CD4-positive, alpha-beta memory T cell (primary cell): ENCODE data around the gene TPSB2. TPM values are rescaled to one million over a fixed set of nuclear protein-coding genes. Genes with fewer than 3 reads are reported as not detected.
"Not testable (repeated sequence)": the region's sequence is repeated elsewhere in the genome, so short reads cannot be mapped to it uniquely, and the experiment has no call there.

Source experiments
- CTCF ChIA-PET: fragments of 350-600 bp; sonication (Branson Sonifier 250); formaldehyde crosslinking; loops from one replicate; lab custom pipeline; 2021; ENCODE audit warnings: inconsistent platforms; ENCODE audit not compliant: partially characterized antibody; lab: Charles Lee
- POLR2A ChIA-PET: fragments of 350-600 bp; sonication (Branson Sonifier 250); formaldehyde crosslinking; loops from one replicate; lab custom pipeline; 2021; ENCODE audit not compliant: partially characterized antibody; lab: Charles Lee
- DNase-seq, 5 donors: peaks; one replicate each; pipeline versions ENCODE4 v3.0.0 to v3.0.0-alpha.2; 2020 to 2022; ENCODE audit warnings: mixed read lengths in 1 of 5
- H3K27ac ChIP-seq: one replicate; pipeline ENCODE4 v1.7.0; 2013; ENCODE audit warnings: low read depth, low read length
- H3K27me3 ChIP-seq: 2 replicates; pipeline ENCODE4 v1.7.0; 2013; ENCODE audit warnings: mild to moderate bottlenecking, low read length, moderate library complexity; ENCODE audit not compliant: insufficient read depth
- H3K36me3 ChIP-seq: 2 replicates; pipeline ENCODE4 v1.7.0; 2013; ENCODE audit warnings: mild to moderate bottlenecking, low read length, moderate library complexity; ENCODE audit not compliant: insufficient read depth
- H3K4me1 ChIP-seq: 2 replicates; pipeline ENCODE4 v1.7.0; 2013; ENCODE audit warnings: mild to moderate bottlenecking, low read length, moderate library complexity; ENCODE audit not compliant: insufficient read depth
- H3K4me3 ChIP-seq, 2 donors: one replicate each; pipeline ENCODE4 v1.7.0; 2013; ENCODE audit warnings: low read length in 2 of 2, mild to moderate bottlenecking in 1 of 2
- H3K9me3 ChIP-seq, 2 donors: one replicate each; pipeline ENCODE4 v1.7.0; 2013; ENCODE audit warnings: low read length in 2 of 2, control low read depth in 1 of 2; ENCODE audit not compliant: control insufficient read depth in 1 of 2
- H3K27ac Mint-ChIP-seq, 7 donors: one replicate each; pipeline ENCODE4 v1.8.0; 2020 to 2021; ENCODE audit warnings: mixed read lengths in 7 of 7, mild to moderate bottlenecking in 6 of 7, inconsistent platforms in 3 of 7, moderate library complexity in 3 of 7
- H3K27me3 Mint-ChIP-seq, 2 donors: one replicate each; pipeline ENCODE4 v1.8.0; 2020 to 2021; ENCODE audit warnings: mixed read lengths in 2 of 2
- H3K36me3 Mint-ChIP-seq, 2 donors: one replicate each; pipeline ENCODE4 v1.8.0; 2020 to 2021; ENCODE audit warnings: mixed read lengths in 2 of 2, inconsistent platforms in 1 of 2, mild to moderate bottlenecking in 1 of 2
- H3K4me1 Mint-ChIP-seq, 4 donors: one replicate each; pipeline ENCODE4 v1.8.0; 2020 to 2021; ENCODE audit warnings: mixed read lengths in 4 of 4, mild to moderate bottlenecking in 1 of 4
- H3K4me3 Mint-ChIP-seq, 8 donors: one replicate each; pipeline ENCODE4 v1.8.0; 2020 to 2021; ENCODE audit warnings: mixed read lengths in 8 of 8, mild to moderate bottlenecking in 7 of 8, moderate library complexity in 6 of 8, inconsistent platforms in 3 of 8
- H3K9me3 Mint-ChIP-seq, 8 donors: one replicate each; pipeline ENCODE4 v1.8.0; 2020 to 2021; ENCODE audit warnings: mixed read lengths in 8 of 8, mild to moderate bottlenecking in 5 of 8, inconsistent platforms in 3 of 8, moderate library complexity in 1 of 8
- intact Hi-C: fragments of 100-400 bp; cut with micrococcal nuclease; formaldehyde crosslinking; loops from one replicate; pipeline ENCODE4 v1.15.1; 2023
- polyA plus RNA-seq, 2 donors: library from polyadenylated mRNA; unstranded; fragments of 300-500 nt; fragmentation: Illumina TruSeq; gene quantifications; one replicate each; pipeline ENCODE4 v1.2.3, GENCODE V29; 2021
- total RNA-seq, 2 experiments: library from RNA; stranded (reverse); gene quantifications; one replicate each; pipeline ENCODE4 v1.2.3, GENCODE V29; 2021

TPSB2 gene
- total RNA-seq = not detected
- not detected for polyA plus RNA-seq

- H3K4me3 ChIP-seq, CTCF ChIA-PET, H3K4me3 Mint-ChIP-seq, H3K4me1 ChIP-seq, H3K27ac ChIP-seq, DNase-seq, H3K9me3 Mint-ChIP-seq, H3K27ac Mint-ChIP-seq, POLR2A ChIA-PET, H3K9me3 ChIP-seq, H3K27me3 ChIP-seq, H3K36me3 Mint-ChIP-seq, H3K27me3 Mint-ChIP-seq, H3K4me1 Mint-ChIP-seq, intact Hi-C loops, H3K36me3 ChIP-seq: not testable (repeated sequence)
Observed at GRCh38 chr16:1230084-1230470, at the start of gene TPSB2. Gene TPSB2, minus strand, starts transcription at chr16:1230184. Its CDS starts 233 bp downstream, at chr16:1229951.

DNA sequence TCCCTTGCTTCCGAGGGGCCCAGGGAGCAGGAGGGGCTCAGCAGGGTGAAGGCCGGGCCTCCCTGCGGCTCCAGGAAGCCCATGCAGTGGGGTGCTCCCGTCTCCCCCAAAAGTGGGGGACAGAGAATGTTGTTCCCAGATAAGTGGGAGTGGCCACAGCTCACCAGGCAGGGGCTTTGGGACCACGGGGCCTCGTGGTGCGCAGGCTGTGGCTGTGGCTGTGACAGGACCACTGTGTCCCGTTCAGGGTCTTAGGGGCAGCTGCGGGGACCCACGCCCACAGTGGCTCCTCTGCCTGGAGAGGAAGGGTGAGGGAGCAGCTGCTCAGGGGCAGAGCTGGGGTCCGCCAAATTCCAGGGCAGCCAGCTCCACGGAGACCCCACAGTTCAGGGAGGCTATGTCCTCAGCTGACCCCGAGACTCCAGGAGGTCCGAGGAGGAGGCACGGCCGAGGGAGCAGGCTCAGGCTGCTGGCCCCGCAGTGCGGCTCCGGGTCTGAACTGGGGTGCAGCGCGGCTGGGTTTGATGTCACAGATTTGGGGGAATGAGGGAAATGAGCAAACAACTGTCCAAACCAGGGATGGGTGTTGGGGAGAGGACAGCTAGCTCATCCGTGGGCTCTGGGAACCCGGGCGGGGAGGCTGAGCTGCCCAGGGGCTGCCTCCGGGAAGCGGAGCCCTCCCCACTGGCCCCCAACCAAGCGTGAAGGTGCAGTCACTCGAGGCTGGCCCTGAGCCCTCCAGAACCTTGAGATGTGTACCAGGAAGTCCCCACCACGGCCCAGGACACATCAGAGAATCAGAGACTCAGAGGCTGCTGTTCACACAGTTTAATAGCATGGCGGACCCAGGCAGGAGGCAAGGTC, 49.3 kb upstream of the TPSB2 start:
- Mint-ChIP-seq H3K4me3 (no peak overlapping the region), H3K4me1 (no peaks in the 10 kb centered on the region), H3K27me3 (peaks cover 9 to 11% of the 10 kb centered on the region in 2 donors), H3K27ac (no peak overlapping the region), H3K9me3 (no peaks in the 10 kb centered on the region), H3K36me3 (no peaks in the 10 kb centered on the region)
- Histone ChIP-seq H3K27ac (no peak overlapping the region), H3K27me3 (no peaks in the 10 kb centered on the region), H3K9me3 (no peaks in the 10 kb centered on the region), H3K36me3 (no peaks in the 10 kb centered on the region), H3K4me1 (no peaks in the 10 kb centered on the region), H3K4me3 (no peak overlapping the region)
- DNase-seq = no peak
- CTCF ChIA-PET = no interaction called here
- POLR2A ChIA-PET = no interaction called here
- intact Hi-C loops = no loop called here

- Histone ChIP-seq H3K4me3 (no peak overlapping the region), H3K27me3 (no peaks in the 10 kb centered on the region), H3K9me3 (no peaks in the 10 kb centered on the region), H3K4me1 (no peaks in the 10 kb centered on the region), H3K27ac (no peak overlapping the region), H3K36me3 (no peaks in the 10 kb centered on the region)
- no peak for DNase-seq
- ChIA-PET CTCF (no interaction called here), POLR2A (no interaction called here)
- Mint-ChIP-seq H3K4me3 (no peak overlapping the region), H3K27me3 (peaks cover 9 to 11% of the 10 kb centered on the region in 2 donors), H3K4me1 (no peaks in the 10 kb centered on the region), H3K27ac (no peak overlapping the region), H3K9me3 (no peaks in the 10 kb centered on the region), H3K36me3 (no peaks in the 10 kb centered on the region)
- intact Hi-C loops = no loop called here
Observed at GRCh38 chr16:1278477-1278876, 48.5 kb upstream of the TPSB2 start.

GRCh38 chr16:1277617-1278282, 47.8 kb upstream of the TPSB2 start:
- H3K27me3 ChIP-seq = no peaks in the 10 kb centered on the region
- H3K27me3 Mint-ChIP-seq = peaks cover 14% of the 10 kb centered on the region in 2 donors
- intact Hi-C loops = no loop called here
- H3K4me1 Mint-ChIP-seq = peaks cover 0 to 3% (median 2%) of the 10 kb centered on the region in 4 donors
- DNase-seq = no peak
- CTCF ChIA-PET = no interaction called here
- H3K9me3 Mint-ChIP-seq = no peaks in the 10 kb centered on the region
- POLR2A ChIA-PET = no interaction called here
- no peak overlapping the region for H3K4me3 ChIP-seq
- no peaks in the 10 kb centered on the region for H3K4me1 ChIP-seq
- H3K36me3 ChIP-seq = no peaks in the 10 kb centered on the region
- no peak overlapping the region for H3K27ac Mint-ChIP-seq
- no peaks in the 10 kb centered on the region for H3K9me3 ChIP-seq
- H3K27ac ChIP-seq = no peak overlapping the region
- H3K4me3 Mint-ChIP-seq = no peak overlapping the region
- no peaks in the 10 kb centered on the region for H3K36me3 Mint-ChIP-seq

DNA sequence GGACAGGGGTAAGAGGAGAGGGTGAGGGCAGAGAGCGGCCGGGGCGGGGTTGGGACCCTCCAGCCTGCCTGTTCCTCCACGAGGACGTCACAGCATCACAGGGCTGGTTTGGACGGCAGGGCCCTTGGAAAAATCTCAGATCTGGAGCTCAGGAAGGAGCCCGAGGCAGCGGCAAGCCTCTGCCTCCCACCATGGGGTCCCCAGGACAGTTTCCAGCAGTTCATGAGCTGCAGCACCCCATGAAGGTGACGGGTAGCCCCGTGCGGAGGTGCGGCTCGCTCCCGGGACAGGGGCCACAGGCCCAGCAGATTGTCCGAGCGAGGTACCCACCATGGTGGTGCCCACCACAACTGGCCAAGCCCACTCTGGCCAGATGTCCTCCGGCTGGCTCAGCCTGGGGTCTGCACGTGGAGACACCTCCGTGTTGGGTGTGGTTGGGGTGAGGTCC, 47.2 kb upstream of the TPSB2 start:
- Mint-ChIP-seq H3K9me3 (no peaks in the 10 kb centered on the region), H3K27ac (no peak overlapping the region), H3K27me3 (peaks cover 14 to 15% of the 10 kb centered on the region in 2 donors), H3K4me1 (peaks cover 0 to 5% (median 3%) of the 10 kb centered on the region in 4 donors), H3K36me3 (no peaks in the 10 kb centered on the region), H3K4me3 (no peak overlapping the region)
- Histone ChIP-seq H3K27me3 (no peaks in the 10 kb centered on the region), H3K9me3 (no peaks in the 10 kb centered on the region), H3K27ac (no peak overlapping the region), H3K4me1 (no peaks in the 10 kb centered on the region), H3K4me3 (no peak overlapping the region), H3K36me3 (no peaks in the 10 kb centered on the region)
- CTCF ChIA-PET = no interaction called here
- no peak for DNase-seq
- intact Hi-C loops = no loop called here
- POLR2A ChIA-PET = no interaction called here

DNA sequence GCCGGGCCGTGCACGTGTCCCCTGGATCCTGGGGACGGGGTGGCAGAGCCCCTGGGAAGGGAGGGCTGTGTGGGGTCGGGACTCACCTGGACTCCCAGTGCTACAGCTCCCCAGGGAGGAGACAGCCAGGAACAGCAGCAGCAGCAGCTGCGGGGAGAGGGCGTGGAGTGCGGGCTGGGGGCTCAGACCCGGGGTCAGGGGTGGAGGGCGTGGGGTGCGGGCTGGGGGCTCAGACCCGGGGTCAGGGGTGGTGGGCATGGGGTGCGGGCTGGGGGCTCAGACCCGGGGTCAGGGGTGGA, 46.5 kb upstream of the TPSB2 start:
- POLR2A ChIA-PET = no interaction called here

GRCh38 chr16:1275791-1276579, 46.0 kb upstream of the TPSB2 start:
- H3K4me1 ChIP-seq = no peaks in the 10 kb centered on the region
- Mint-ChIP-seq H3K4me3 (no peak overlapping the region), H3K27ac (peak overlapping the region in 1 of 7 donors; percentile 2), H3K9me3 (no peaks in the 10 kb centered on the region), H3K36me3 (no peaks in the 10 kb centered on the region), H3K27me3 (peaks cover 16 to 17% of the 10 kb centered on the region in 2 donors), H3K4me1 (peaks cover 0 to 5% (median 3%) of the 10 kb centered on the region in 4 donors)
- no peak for DNase-seq
- POLR2A ChIA-PET = no interaction called here
- CTCF ChIA-PET = no interaction called here
- intact Hi-C loops = no loop called here
- no peak overlapping the region for H3K4me3 ChIP-seq
- no peaks in the 10 kb centered on the region for H3K36me3 ChIP-seq
- H3K9me3 ChIP-seq = no peaks in the 10 kb centered on the region
- no peak overlapping the region for H3K27ac ChIP-seq
- no peaks in the 10 kb centered on the region for H3K27me3 ChIP-seq

More for the DNA sequence above, 46.5 kb upstream of the TPSB2 start:
- Histone ChIP-seq H3K36me3 (no peaks in the 10 kb centered on the region), H3K4me3 (no peak overlapping the region), H3K9me3 (no peaks in the 10 kb centered on the region), H3K27ac (no peak overlapping the region), H3K4me1 (no peaks in the 10 kb centered on the region), H3K27me3 (no peaks in the 10 kb centered on the region)
- intact Hi-C loops = no loop called here
- CTCF ChIA-PET = no interaction called here
- no peak for DNase-seq
- H3K9me3 Mint-ChIP-seq = no peaks in the 10 kb centered on the region
- no peaks in the 10 kb centered on the region for H3K36me3 Mint-ChIP-seq
- H3K27ac Mint-ChIP-seq = no peak overlapping the region
- H3K4me1 Mint-ChIP-seq = peaks cover 0 to 5% (median 3%) of the 10 kb centered on the region in 4 donors
- H3K4me3 Mint-ChIP-seq = no peak overlapping the region
- H3K27me3 Mint-ChIP-seq = peaks cover 14 to 15% of the 10 kb centered on the region in 2 donors
